Right lobe of liver (tissue), 6 donors: ENCODE data around the gene BCL2L11. TPM values are rescaled to one million over a fixed set of nuclear protein-coding genes. Genes with fewer than 3 reads are reported as not detected.

Experiments used
- ATAC-seq, 4 donors: fragments of 200-7000 bp; cut with Tn5 transposase; one replicate each; pipeline ENCODE4 v1.9.1; 2020; ENCODE audit warnings: mild to moderate bottlenecking in 4 of 4, moderate library complexity in 4 of 4
- DNase-seq, 3 donors: peaks; one replicate each; pipeline ENCODE4 v3.0.0-alpha.2; 2020
- H3K27ac ChIP-seq, 3 donors: fragments of 200-600 bp; one replicate each; pipeline ENCODE4 v1.8.0; 2022
- H3K27me3 ChIP-seq, 2 donors: fragments of 200-600 bp; one replicate each; pipeline ENCODE4 v1.8.0; 2022
- H3K36me3 ChIP-seq, 4 donors: fragments of 200-600 bp; sonication (generic) in 1 of 4; one replicate each; pipeline versions ENCODE4 v1.5.1 to v1.8.0; 2017 to 2022; ENCODE audit warnings: control low read depth in 1 of 4
- H3K4me1 ChIP-seq, 4 donors: fragments of 200-600 bp; sonication (generic) in 1 of 4; one replicate each; pipeline versions ENCODE4 v1.5.1 to v1.8.0; 2017 to 2022; ENCODE audit warnings: control low read depth in 1 of 4
- H3K4me3 ChIP-seq, 3 donors: fragments of 200-600 bp; one replicate each; pipeline ENCODE4 v1.8.0; 2022
- H3K9me3 ChIP-seq, 4 donors: fragments of 200-600 bp; sonication (generic) in 1 of 4; one replicate each; pipeline versions ENCODE4 v1.5.1 to v1.8.0; 2017 to 2022; ENCODE audit warnings: control low read depth in 1 of 4
- POLR2A ChIP-seq: fragments of 450-650 bp; IDR thresholded peaks from one replicate; pipeline ENCODE4 v1.6.1; 2017; ENCODE audit warnings: antibody characterized with exemption, mild to moderate bottlenecking
- WGBS: methylation state at CpG from one replicate; pipeline ENCODE4 v1.1.6; 2018; ENCODE audit warnings: low coverage, low lambda C conversion rate; ENCODE audit not compliant: insufficient coverage; ENCODE audit errors: missing lambda C conversion rate; 5-methylcytosine and 5-hydroxymethylcytosine counted together
- intact Hi-C, 2 donors: fragments of 100-400 bp; cut with DNase I; formaldehyde crosslinking; loops; one replicate each; pipeline versions ENCODE4 v1.11.2 to v1.14.1; 2022
- total RNA-seq, 6 experiments: library from RNA; depleted of rRNA in 2 of 6; stranded (reverse); fragments of >200 nt in 2 of 6; fragmentation: NEBNext Ultra II Directional in 3 of 6; extraction: Animal tissue kit (Norgen Biotek cat#: 25700) in 3 of 6; gene quantifications; one replicate each; pipeline versions ENCODE4 v1.1.0 to v1.2.4, GENCODE V29; 2016 to 2023
- TF ChIP-seq, protein P1 (sequence below), 4 donors: fragments of 200-600 bp in 3 of 4; fragments of 450-650 bp in 1 of 4; IDR thresholded peaks; one replicate each; pipeline versions ENCODE4 v1.5.1 to v1.8.0; 2016 to 2022; ENCODE audit warnings: antibody characterized with exemption in 4 of 4, mild to moderate bottlenecking in 2 of 4
- donor health status: DM: no; HTN: yes; CAD: no.
- donor health status: DM: no; HTN: no; CAD: no.
- donor health status: DM: no; HTN: no; CAD: no.
- donor health status: DM: no; HTN: yes; CAD: no.
- donor health status: DM: no; HTN: yes; CAD: no.

Gene BCL2L11
- total RNA-seq, 6 experiments from 2014 or later: 6.5 to 13.0 (median 8.8) TPM

DNA sequence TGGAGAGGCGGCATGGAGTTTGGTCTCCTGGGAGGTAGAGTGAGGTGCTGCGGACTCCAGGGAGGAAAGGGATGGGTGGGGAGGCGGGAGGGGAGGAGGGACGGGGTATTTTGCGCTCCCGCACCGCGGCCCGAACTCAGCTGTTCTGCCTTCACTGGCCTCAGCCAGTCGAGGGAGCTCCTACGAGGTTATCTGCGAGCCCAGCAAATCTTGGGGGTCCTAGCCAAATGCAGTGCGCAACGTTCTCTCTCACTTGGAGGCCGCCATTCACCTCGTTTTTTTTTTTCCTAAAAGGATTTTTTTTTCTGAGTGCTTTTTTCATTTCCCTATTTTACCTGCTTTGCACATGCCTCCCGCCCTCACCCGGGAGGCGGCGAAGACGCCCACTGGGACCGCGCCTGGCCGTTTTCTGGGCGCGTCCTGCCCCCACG lies 877 bp upstream of the BCL2L11 start:
- H3K27me3 ChIP-seq: peaks cover 0 to 16% of the 10 kb centered on the region in 2 donors
- 6% methylated on average over 17 of the region's 27 CpGs for WGBS
- intact Hi-C loops: loop anchor here in 1 of 2 donors (10.0 kb wide), 1 partner anchor 55 kb away; no protein-coding TSS in a partner anchor
- peaks cover 0 to 24% (median 5%) of the 10 kb centered on the region in 4 donors for H3K4me1 ChIP-seq
- peak overlapping the region in 1 of 3 donors; percentile 42 for H3K27ac ChIP-seq
- ATAC-seq: no peak
- H3K9me3 ChIP-seq: no peaks in the 10 kb centered on the region
- TF ChIP-seq, protein P1, sequence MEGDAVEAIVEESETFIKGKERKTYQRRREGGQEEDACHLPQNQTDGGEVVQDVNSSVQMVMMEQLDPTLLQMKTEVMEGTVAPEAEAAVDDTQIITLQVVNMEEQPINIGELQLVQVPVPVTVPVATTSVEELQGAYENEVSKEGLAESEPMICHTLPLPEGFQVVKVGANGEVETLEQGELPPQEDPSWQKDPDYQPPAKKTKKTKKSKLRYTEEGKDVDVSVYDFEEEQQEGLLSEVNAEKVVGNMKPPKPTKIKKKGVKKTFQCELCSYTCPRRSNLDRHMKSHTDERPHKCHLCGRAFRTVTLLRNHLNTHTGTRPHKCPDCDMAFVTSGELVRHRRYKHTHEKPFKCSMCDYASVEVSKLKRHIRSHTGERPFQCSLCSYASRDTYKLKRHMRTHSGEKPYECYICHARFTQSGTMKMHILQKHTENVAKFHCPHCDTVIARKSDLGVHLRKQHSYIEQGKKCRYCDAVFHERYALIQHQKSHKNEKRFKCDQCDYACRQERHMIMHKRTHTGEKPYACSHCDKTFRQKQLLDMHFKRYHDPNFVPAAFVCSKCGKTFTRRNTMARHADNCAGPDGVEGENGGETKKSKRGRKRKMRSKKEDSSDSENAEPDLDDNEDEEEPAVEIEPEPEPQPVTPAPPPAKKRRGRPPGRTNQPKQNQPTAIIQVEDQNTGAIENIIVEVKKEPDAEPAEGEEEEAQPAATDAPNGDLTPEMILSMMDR (IDR thresholded peaks at IDR 0.05): no peak
- TF ChIP-seq POLR2A: no peak
- DNase-seq: peak in 1 of 3 donors; percentile 61
- peaks cover 0 to 10% (median 3%) of the 10 kb centered on the region in 4 donors for H3K36me3 ChIP-seq
- peak overlapping the region; percentile 71 to 78 (median 76) for H3K4me3 ChIP-seq

DNA sequence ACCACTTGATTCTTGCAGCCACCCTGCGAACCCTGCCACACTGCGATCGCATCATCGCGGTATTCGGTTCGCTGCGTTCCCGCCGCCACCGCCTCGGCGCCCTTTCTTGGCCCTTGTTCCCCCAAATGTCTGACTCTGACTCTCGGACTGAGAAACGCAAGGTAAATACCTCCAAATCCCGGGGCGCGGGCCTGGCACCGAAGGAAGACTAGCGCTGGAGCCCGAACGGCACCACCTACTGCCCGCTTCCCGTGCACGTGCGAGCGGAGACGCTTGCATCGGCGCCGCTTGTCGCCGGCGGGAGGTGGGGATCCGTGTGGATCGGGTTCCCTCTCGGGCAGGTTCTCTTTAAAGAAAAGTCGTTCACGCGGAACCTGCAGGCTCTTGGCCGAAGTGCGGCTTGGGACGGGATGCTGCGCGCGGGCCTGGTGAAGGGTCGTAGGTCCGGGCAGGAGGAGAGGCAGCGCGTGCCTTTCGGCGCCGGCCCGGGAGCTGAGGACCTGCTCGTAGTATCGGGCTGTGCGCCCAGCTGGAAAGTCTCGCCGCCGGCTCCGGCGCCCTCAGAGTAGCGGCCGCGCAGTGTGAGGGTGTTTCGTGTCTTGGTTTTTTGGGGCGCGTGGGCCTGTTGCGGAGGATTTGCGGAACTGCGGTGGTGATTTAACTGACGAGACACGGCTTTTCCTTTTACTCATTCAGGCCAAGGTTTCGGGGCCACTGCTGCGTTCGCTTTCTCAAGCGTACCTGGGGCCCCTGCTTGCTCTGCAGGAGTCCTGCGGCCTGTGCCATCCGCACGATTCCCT lies 514 bp downstream of the BCL2L11 start:
- 1% methylated on average over 20 of the region's 80 CpGs for WGBS

DNA sequence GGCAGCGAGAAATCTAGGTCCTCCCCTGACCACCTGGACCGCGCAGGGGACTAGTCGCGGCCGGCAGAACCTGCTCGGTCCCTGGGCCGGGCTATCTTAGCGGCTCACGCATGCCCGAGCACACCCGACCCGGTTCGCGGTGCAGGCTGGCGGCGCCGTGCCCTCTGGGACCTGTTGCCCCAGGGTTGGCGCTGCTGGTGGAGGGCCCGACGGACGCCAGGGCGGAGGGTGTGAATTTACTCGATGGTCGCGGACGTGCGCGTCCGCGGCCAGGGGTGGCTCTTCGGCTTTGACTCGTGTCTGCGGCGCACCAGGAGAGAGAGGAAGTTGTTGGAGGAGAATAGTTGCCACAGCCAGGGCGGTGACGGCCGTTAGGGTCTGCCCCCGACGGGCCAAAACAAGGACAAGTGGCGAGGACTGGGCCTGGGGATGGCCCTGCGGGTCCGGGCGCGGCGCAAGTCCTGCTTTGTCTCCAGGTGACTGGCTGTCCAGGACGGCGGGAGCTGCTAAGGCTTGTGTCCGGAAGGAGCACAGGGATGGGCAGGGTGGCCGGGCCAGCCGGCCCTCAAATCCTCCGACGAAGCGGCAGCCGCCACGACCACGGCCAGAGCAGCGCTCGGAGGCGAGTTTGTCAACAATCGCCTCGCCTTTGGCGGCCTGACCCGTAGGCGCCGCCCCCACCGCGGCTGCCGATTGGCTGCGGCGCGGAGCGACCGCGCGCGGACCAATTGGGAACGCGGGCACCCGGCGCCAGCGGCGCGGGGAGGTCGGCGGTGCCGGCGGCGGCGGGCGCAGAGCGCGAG lies 1.3 kb downstream of the BCL2L11 start:
- ATAC-seq (peak; percentile 65 to 76 (median 70)), DNase-seq (peak; percentile 93 to 94 (median 94))
- peaks cover 0 to 20% (median 5%) of the 10 kb centered on the region in 4 donors for H3K4me1 ChIP-seq
- no peaks in the 10 kb centered on the region for H3K9me3 ChIP-seq
- H3K27ac ChIP-seq: peak overlapping the region; percentile 74 to 95 (median 90)
- intact Hi-C loops: loop anchor here in 1 of 2 donors (10.0 kb wide), 1 partner anchor 53 kb away; no protein-coding TSS in a partner anchor
- peaks cover 0 to 16% of the 10 kb centered on the region in 2 donors for H3K27me3 ChIP-seq
- WGBS: 0% methylated on average over 17 of the region's 93 CpGs
- peak overlapping the region; percentile 71 to 78 (median 76) for H3K4me3 ChIP-seq
- TF ChIP-seq POLR2A: no peak
- TF ChIP-seq, protein P1 (IDR thresholded peaks at IDR 0.05): no peak
- H3K36me3 ChIP-seq: peaks cover 0 to 18% (median 7%) of the 10 kb centered on the region in 4 donors

More for the DNA sequence above, 514 bp downstream of the BCL2L11 start:
- H3K27me3 ChIP-seq: peaks cover 0 to 16% of the 10 kb centered on the region in 2 donors
- H3K27ac ChIP-seq: peak overlapping the region; percentile 74 to 95 (median 90)
- no peaks in the 10 kb centered on the region for H3K9me3 ChIP-seq
- peak overlapping the region; percentile 71 to 78 (median 76) for H3K4me3 ChIP-seq
- peak; percentile 4 to 29 (median 14) for ATAC-seq
- TF ChIP-seq POLR2A: no peak
- H3K36me3 ChIP-seq: peaks cover 0 to 18% (median 7%) of the 10 kb centered on the region in 4 donors
- peaks cover 0 to 24% (median 5%) of the 10 kb centered on the region in 4 donors for H3K4me1 ChIP-seq
- peak; percentile 64 to 77 (median 72) for DNase-seq
- intact Hi-C loops: loop anchor here in 1 of 2 donors (10.0 kb wide), 1 partner anchor 54 kb away; no protein-coding TSS in a partner anchor

DNA sequence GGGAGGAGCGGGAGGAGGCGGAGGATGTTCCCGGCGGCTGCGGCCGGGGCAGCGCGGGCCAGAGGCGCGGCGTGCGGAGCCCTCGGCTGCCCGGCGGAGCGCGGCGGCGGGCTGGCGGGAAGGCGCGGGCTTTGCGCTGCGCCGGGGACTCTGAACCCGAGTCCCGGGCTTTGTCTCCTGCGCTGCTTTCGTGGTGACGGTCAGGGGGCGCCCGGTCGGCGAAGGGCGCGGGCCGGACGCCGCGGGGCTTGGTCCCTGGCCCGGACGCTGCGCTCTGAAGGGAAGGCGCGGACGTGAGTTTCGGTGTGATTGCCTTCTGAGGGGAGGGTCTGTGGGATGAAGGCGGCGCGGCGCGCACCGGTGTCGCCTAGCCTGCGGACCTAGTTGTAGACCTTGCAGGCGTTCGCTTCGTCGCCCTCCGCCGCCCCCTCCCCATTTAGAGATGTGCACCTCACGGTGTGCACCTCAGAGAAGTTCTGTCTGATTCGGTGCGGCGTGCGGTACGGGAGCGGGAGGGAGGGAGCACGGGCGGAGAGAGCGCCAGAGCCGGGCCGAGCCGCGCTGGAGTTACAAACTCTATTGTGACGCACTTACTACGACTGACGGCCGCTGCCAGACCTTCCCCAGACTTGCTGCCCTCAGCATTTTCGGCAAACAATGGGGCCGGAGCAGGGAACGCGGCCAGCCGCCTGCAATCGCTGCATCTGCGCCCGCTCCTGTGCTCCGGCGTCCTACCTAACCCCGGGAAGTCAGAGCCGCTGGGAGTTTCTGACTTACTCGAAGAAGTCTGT lies 2.1 kb downstream of the BCL2L11 start:
- TF ChIP-seq POLR2A: peak; percentile 90
- TF ChIP-seq, protein P1 (IDR thresholded peaks at IDR 0.05): no peak
- H3K27me3 ChIP-seq: peaks cover 0 to 16% of the 10 kb centered on the region in 2 donors
- intact Hi-C loops: loop anchor here in 1 of 2 donors (10.0 kb wide), 1 partner anchor 52 kb away; no protein-coding TSS in a partner anchor
- H3K4me1 ChIP-seq: peaks cover 0 to 12% (median 3%) of the 10 kb centered on the region in 4 donors
- ATAC-seq: peak; percentile 57 to 63 (median 60)
- 0% methylated on average over 27 of the region's 92 CpGs for WGBS
- H3K27ac ChIP-seq: peak overlapping the region; percentile 80 to 96 (median 95)
- H3K36me3 ChIP-seq: peaks cover 0 to 18% (median 9%) of the 10 kb centered on the region in 4 donors
- DNase-seq: peak; percentile 90 to 97 (median 96)
- H3K9me3 ChIP-seq: no peaks in the 10 kb centered on the region
- H3K4me3 ChIP-seq: peak overlapping the region; percentile 59 to 78 (median 71)
